ENCODE results near the gene ENG. TPM values are rescaled to one million over a fixed set of nuclear protein-coding genes. Genes with fewer than 3 reads are reported as not detected.

Gene ENG
- polyA plus RNA-seq, 2 donors: 11.1 to 17.9 TPM

DNA sequence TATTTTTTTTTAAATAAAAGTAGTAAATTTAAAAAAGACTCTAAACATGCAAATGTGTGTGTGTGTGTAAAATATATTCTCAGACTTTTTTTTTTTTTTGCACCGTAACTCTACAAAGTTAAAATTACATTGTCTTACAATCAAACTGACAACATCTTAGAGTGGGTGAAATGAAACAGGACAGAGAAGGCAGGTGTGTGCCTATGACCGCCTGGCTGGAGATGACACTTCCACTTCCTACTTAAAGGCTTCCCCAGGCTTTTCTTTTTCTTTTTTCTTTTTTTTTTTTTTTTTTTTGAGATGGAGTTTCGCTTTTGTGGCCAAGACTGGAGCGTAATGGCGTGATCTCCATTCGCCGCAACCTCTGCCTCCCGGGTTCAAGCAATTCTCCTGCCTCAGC lies 25.7 kb upstream of the ENG start:
- Histone ChIP-seq H3K27ac (ENCODE audit: low read depth in 2 of 2, low read length in 1 of 2) (no peak overlapping the region), H3K9me3 (ENCODE audit: control insufficient read depth in 2 of 2, insufficient read depth in 1 of 2, low read depth in 1 of 2, low read length in 1 of 2) (no peaks in the 10 kb centered on the region), H3K36me3 (ENCODE audit: control insufficient read depth in 2 of 2, insufficient read depth in 2 of 2, low read length in 1 of 2) (no peaks in the 10 kb centered on the region), H3K27me3 (ENCODE audit: control insufficient read depth in 1 of 2, insufficient read depth in 2 of 2, low read length in 2 of 2) (no peaks in the 10 kb centered on the region), H3K4me3 (ENCODE audit: low read depth in 1 of 2, low read length in 2 of 2) (no peak overlapping the region), H3K4me1 (ENCODE audit: control insufficient read depth in 2 of 2, insufficient read depth in 2 of 2, low read length in 1 of 2) (peaks cover 17 to 23% of the 10 kb centered on the region in 2 donors)
- 77 to 78% methylated on average over 8 of the region's 8 CpGs for WGBS, 2 donors

DNA sequence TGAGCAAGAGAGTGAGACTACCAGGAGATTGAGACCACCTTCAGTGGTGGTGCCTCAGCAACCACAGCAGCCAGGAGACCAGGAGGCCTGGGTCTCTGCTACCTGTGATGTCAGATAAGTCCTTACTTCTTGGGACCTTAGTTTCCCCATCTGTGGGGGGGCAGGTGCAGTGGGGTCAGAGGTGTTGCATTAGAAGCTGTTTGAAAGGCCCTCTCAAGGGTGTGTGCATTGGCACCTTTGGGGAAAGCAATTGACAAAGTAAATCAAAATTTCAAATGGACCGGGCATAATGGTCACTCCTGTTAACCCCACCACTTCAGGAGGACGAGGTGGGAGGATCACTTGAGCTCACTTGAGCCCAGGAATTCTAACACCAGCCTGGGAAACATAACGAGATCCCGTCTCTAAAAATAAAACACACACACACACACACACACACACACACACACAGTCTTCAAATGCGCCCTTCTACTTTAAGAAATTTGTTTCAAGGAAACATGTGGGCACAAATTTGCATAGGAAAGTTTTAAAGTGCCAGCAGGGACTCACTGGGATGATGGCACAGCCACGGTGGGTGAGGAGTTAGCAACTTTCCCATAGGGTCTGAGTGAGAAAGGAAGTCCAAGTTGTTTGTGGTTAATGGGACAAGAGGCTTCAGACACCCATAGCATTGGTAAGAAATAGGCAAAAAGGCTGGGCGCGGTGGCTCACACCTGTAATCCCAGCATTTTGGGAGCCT lies 24.4 kb upstream of the ENG start:
- H3K9me3 ChIP-seq (ENCODE audit: control insufficient read depth in 2 of 2, insufficient read depth in 1 of 2, low read depth in 1 of 2, low read length in 1 of 2): no peaks in the 10 kb centered on the region
- WGBS, 2 donors: 67 to 71% methylated on average over 8 of the region's 8 CpGs
- H3K36me3 ChIP-seq (ENCODE audit: control insufficient read depth in 2 of 2, insufficient read depth in 2 of 2, low read length in 1 of 2): peaks cover 0 to 3% of the 10 kb centered on the region in 2 donors
- H3K27me3 ChIP-seq (ENCODE audit: control insufficient read depth in 1 of 2, insufficient read depth in 2 of 2, low read length in 2 of 2): no peaks in the 10 kb centered on the region
- no peak overlapping the region for H3K27ac ChIP-seq (ENCODE audit: low read depth in 2 of 2, low read length in 1 of 2)
- H3K4me3 ChIP-seq (ENCODE audit: low read depth in 1 of 2, low read length in 2 of 2): no peak overlapping the region
- H3K4me1 ChIP-seq (ENCODE audit: control insufficient read depth in 2 of 2, insufficient read depth in 2 of 2, low read length in 1 of 2): peaks cover 17 to 30% of the 10 kb centered on the region in 2 donors

DNA sequence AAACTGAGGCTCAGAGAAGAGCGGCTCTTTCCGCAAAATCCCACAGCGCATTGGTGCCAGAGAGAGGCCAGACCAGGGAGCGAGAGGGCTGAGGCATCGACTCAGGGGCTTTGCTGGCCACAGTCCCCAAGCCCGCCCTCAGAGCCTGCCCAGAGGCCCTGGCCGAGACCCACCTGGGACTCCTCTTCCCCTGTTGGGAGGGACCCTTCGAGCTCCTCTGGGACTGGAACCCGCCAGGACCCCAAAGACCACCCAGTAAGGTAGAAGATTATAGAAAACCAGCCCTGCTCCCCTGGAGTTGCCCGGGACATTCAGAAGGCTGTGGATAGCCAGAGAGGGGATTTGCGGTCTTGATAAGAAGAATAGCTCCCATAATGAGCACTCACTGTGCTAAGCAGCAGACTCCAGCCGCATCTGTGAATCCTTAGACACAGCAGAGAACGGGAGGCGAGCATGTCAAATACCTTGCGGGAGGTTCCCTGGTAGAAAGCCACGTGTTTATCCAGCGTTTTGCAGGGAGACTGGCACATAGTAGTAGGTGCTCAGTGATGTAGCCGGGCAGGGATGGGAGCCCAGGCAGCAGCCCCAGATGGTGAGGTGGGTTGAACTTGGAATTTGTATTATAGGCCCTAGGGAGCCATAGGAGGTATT lies 23.7 kb upstream of the ENG start:
- Histone ChIP-seq H3K4me3 (ENCODE audit: low read depth in 1 of 2, low read length in 2 of 2) (peak overlapping the region; percentile 51 to 56), H3K9me3 (ENCODE audit: control insufficient read depth in 2 of 2, insufficient read depth in 1 of 2, low read depth in 1 of 2, low read length in 1 of 2) (no peaks in the 10 kb centered on the region), H3K27ac (ENCODE audit: low read depth in 2 of 2, low read length in 1 of 2) (peak overlapping the region in 1 of 2 donors; percentile 8), H3K4me1 (ENCODE audit: control insufficient read depth in 2 of 2, insufficient read depth in 2 of 2, low read length in 1 of 2) (peaks cover 16 to 33% of the 10 kb centered on the region in 2 donors), H3K36me3 (ENCODE audit: control insufficient read depth in 2 of 2, insufficient read depth in 2 of 2, low read length in 1 of 2) (peaks cover 0 to 3% of the 10 kb centered on the region in 2 donors), H3K27me3 (ENCODE audit: control insufficient read depth in 1 of 2, insufficient read depth in 2 of 2, low read length in 2 of 2) (no peaks in the 10 kb centered on the region)
- 39 to 45% methylated on average over 18 of the region's 18 CpGs for WGBS, 2 donors

DNA sequence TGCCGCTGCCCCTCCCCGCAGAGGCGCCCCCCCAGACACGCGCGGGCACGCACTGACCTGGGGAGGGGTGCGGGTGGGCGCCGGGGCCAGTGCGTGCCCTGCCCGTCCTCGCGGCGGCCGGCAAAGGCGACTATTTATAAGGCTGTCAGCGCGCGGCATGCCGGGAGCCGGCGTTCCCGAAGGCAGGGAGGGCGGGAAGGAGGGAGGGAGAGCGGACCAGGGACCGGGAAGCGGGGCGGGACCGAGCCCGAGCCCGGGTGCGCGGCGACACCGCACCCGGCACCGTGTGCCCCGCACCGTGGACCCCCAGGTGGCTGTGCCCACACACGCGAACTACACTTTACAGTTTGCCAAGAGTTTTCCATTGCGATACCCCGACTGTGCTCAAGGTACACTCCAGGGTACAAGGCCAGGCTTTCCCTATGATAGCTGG lies 23.1 kb upstream of the ENG start, which contains the start of gene AK1:
Gene AK1, minus strand, starts transcription at position 110 of the 433 bp plus-strand sequence. CDS start 3,058 bp downstream, outside the sequence.
- Histone ChIP-seq H3K4me3 (ENCODE audit: low read depth in 1 of 2, low read length in 2 of 2) (peak within 1 kb of the TSS; percentile 51 to 56), H3K36me3 (ENCODE audit: control insufficient read depth in 2 of 2, insufficient read depth in 2 of 2, low read length in 1 of 2) (peaks cover 0 to 3% of the 10 kb centered on the region in 2 donors), H3K27me3 (ENCODE audit: control insufficient read depth in 1 of 2, insufficient read depth in 2 of 2, low read length in 2 of 2) (no peaks in the 10 kb centered on the region), H3K27ac (ENCODE audit: low read depth in 2 of 2, low read length in 1 of 2) (peak within 1 kb of the TSS; percentile 58 to 76), H3K4me1 (ENCODE audit: control insufficient read depth in 2 of 2, insufficient read depth in 2 of 2, low read length in 1 of 2) (peaks cover 16 to 33% of the 10 kb centered on the region in 2 donors), H3K9me3 (ENCODE audit: control insufficient read depth in 2 of 2, insufficient read depth in 1 of 2, low read depth in 1 of 2, low read length in 1 of 2) (no peaks in the 10 kb centered on the region)
- WGBS, 2 donors: 1 to 2% methylated on average over 37 to 44 of the region's 44 CpGs

DNA sequence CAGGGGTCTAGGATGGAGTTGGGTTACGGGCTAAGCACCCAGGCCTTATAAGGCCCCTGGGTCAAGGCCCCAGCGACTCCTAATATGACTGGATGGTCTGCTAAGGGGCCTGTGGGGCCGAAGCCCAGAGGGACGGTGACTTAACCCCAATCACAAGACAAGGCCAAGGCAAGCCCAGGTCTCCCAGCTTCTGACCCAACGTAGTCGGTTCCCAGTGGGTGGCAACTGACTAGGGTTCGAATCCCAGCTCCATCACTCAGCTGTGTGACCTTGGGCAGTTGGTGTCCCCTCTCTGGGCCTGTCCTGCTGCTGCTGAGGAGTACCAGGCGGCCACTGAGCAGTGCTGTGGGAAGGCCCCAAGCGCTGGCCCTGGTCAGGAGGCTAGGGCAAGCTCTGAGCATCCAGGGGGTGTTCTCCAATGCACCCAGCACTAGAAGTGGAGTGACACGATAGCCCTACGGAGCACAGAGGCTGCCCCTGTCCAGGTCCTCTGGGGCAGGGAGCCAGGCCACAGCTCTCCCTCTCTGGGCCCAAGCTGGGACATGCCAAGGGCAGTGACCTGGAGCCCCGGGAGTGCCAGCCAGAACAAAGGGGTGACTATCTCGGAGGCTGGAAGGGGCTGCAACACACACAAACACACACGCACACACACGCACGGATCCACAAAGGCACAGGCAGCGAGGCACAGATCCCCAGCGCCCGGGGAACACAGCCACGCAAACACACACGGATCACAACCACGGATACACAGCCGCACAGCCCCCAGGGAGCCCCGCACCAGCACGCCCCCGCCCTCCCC lies 22.5 kb upstream of the ENG start:
- WGBS, 2 donors: 29 to 33% methylated on average over 26 of the region's 26 CpGs
- Histone ChIP-seq H3K27ac (ENCODE audit: low read depth in 2 of 2, low read length in 1 of 2) (peak overlapping the region; percentile 58 to 76), H3K36me3 (ENCODE audit: control insufficient read depth in 2 of 2, insufficient read depth in 2 of 2, low read length in 1 of 2) (peaks cover 0 to 3% of the 10 kb centered on the region in 2 donors), H3K4me3 (ENCODE audit: low read depth in 1 of 2, low read length in 2 of 2) (peak overlapping the region; percentile 51 to 56), H3K27me3 (ENCODE audit: control insufficient read depth in 1 of 2, insufficient read depth in 2 of 2, low read length in 2 of 2) (no peaks in the 10 kb centered on the region), H3K4me1 (ENCODE audit: control insufficient read depth in 2 of 2, insufficient read depth in 2 of 2, low read length in 1 of 2) (peaks cover 16 to 33% of the 10 kb centered on the region in 2 donors), H3K9me3 (ENCODE audit: control insufficient read depth in 2 of 2, insufficient read depth in 1 of 2, low read depth in 1 of 2, low read length in 1 of 2) (no peaks in the 10 kb centered on the region)

DNA sequence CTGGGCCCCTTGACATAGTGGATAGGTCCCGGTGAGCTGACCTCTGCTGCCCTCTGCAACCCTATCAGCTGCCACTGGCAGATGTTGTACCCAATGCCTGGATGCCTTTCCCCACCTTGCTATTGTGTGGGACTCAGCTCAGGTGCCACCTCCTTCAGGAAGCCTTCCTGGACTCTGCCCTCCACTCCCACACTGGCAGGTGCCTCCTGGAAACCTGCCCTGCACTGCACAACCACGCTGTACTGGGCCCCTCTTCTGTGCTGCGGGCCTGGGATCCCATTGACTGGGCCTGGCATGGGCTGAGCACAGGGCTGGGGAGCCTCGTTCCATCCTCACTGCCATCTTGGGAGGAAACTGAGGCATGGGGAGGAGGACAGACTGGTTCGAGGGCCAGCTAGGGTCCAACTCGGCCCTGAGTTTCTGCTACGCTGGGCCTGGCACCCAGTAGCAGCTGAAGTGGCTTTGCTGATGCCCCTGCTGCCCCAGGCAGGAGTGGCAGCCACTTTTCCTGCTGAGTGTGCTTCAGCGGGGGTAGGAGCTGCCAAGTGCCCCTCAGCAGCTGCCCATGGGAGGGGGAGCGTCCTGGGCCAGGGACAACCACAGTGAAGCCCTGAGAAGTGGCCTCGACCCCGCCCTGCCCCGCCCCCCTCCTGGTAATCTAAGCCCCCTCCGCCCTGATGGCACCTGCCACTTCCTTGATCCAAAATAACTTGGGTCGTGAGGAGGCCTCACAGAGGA lies 21.7 kb upstream of the ENG start:
- no peak overlapping the region for H3K4me3 ChIP-seq (ENCODE audit: low read depth in 1 of 2, low read length in 2 of 2)

DNA sequence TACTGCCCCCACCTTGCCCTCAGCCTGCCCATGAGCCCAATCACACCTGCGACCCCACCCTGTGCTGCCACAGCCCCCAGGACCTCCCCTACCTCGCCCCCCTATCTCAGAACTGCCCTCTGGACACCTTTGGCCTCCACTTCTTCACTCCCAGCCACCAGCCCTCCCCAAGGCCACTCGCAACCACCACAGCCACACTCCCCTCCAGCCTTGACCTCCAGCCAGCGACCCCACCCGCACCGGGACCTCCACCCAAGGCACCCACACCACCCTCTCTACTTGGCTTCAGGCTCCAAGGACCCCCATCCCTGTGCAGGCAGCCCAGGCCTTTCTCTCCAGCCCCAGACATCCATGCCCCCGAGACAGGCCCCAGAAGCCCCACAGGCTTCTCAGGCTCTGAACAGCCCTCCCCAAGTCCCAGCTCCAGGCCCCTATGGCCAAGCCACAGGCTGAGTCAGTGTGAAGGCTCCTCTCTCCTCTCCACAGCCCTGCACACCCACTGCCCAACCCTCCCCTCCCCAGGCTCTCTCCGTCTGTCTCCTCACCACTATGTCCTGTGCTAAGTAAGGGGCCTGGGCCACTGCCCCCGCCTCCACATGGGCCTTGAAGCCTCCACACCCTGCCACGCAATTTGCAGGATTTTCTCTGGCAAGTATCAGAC lies 21.0 kb upstream of the ENG start:
- Histone ChIP-seq H3K4me3 (ENCODE audit: low read depth in 1 of 2, low read length in 2 of 2) (no peak overlapping the region), H3K27ac (ENCODE audit: low read depth in 2 of 2, low read length in 1 of 2) (peak overlapping the region in 1 of 2 donors; percentile 54)
- WGBS, 2 donors: 78 to 86% methylated on average over 10 of the region's 10 CpGs

More for the DNA sequence above, 21.7 kb upstream of the ENG start:
- H3K36me3 ChIP-seq (ENCODE audit: control insufficient read depth in 2 of 2, insufficient read depth in 2 of 2, low read length in 1 of 2): peaks cover 0 to 8% of the 10 kb centered on the region in 2 donors
- no peaks in the 10 kb centered on the region for H3K9me3 ChIP-seq (ENCODE audit: control insufficient read depth in 2 of 2, insufficient read depth in 1 of 2, low read depth in 1 of 2, low read length in 1 of 2)
- H3K4me1 ChIP-seq (ENCODE audit: control insufficient read depth in 2 of 2, insufficient read depth in 2 of 2, low read length in 1 of 2): peaks cover 16 to 33% of the 10 kb centered on the region in 2 donors
- 75 to 79% methylated on average over 13 to 14 of the region's 14 CpGs for WGBS, 2 donors
- H3K27me3 ChIP-seq (ENCODE audit: control insufficient read depth in 1 of 2, insufficient read depth in 2 of 2, low read length in 2 of 2): no peaks in the 10 kb centered on the region
- peak overlapping the region in 1 of 2 donors; percentile 76 for H3K27ac ChIP-seq (ENCODE audit: low read depth in 2 of 2, low read length in 1 of 2)

DNA sequence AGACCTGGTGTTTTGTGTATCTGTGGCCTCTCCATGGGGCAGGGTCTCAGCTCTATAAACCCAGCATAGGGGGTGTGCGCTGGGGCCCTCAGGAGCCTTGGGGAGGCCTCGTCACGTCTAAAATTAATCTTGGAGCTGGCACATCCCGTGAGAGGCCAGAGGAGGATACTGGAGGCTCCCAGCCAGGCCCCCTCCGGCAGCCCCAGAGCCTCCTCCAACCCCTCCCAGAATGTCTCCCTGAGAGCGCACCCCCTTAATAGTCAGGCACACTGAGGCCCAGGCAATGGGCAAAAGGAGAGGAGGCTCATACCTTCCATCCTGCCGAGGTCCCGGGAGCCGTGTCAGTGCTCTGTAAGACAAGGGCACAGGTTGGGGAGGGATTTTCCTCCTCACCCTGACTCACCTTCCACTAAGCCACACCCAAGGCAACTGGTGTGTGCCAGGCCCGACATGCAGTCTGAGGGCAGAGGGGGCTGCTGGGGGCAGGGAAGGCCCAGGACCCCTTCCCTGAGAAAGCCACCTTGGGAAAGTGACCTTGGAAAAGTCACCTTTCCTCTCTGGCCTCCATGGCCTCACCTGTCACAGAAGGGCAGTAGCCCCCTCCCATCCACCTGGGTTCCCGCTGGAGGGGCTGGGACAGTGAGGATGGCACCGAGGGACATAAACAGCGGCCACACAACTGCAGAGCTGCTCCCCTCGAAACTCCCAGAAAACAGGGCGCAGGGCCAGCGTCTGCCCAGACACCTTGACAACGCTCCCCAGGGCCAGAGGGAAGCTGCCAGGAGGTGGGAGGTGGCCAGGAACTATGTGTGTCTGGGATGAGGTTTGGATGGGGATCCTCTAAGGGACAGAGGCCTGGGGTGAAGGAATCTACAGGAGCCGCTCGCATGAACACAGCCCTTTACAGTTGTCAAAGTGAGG lies 20.1 kb upstream of the ENG start:
- H3K27me3 ChIP-seq (ENCODE audit: control insufficient read depth in 1 of 2, insufficient read depth in 2 of 2, low read length in 2 of 2): no peaks in the 10 kb centered on the region
- H3K4me1 ChIP-seq (ENCODE audit: control insufficient read depth in 2 of 2, insufficient read depth in 2 of 2, low read length in 1 of 2): peaks cover 16 to 33% of the 10 kb centered on the region in 2 donors
- H3K27ac ChIP-seq (ENCODE audit: low read depth in 2 of 2, low read length in 1 of 2): peak overlapping the region in 1 of 2 donors; percentile 29
- peaks cover 0 to 13% of the 10 kb centered on the region in 2 donors for H3K36me3 ChIP-seq (ENCODE audit: control insufficient read depth in 2 of 2, insufficient read depth in 2 of 2, low read length in 1 of 2)
- WGBS, 2 donors: 45 to 70% methylated on average over 19 of the region's 19 CpGs
- H3K4me3 ChIP-seq (ENCODE audit: low read depth in 1 of 2, low read length in 2 of 2): no peak overlapping the region
- no peaks in the 10 kb centered on the region for H3K9me3 ChIP-seq (ENCODE audit: control insufficient read depth in 2 of 2, insufficient read depth in 1 of 2, low read depth in 1 of 2, low read length in 1 of 2)

More for the DNA sequence above, 21.0 kb upstream of the ENG start:
- no peaks in the 10 kb centered on the region for H3K9me3 ChIP-seq (ENCODE audit: control insufficient read depth in 2 of 2, insufficient read depth in 1 of 2, low read depth in 1 of 2, low read length in 1 of 2)
- H3K4me1 ChIP-seq (ENCODE audit: control insufficient read depth in 2 of 2, insufficient read depth in 2 of 2, low read length in 1 of 2): peaks cover 16 to 33% of the 10 kb centered on the region in 2 donors
- no peaks in the 10 kb centered on the region for H3K27me3 ChIP-seq (ENCODE audit: control insufficient read depth in 1 of 2, insufficient read depth in 2 of 2, low read length in 2 of 2)
- H3K36me3 ChIP-seq (ENCODE audit: control insufficient read depth in 2 of 2, insufficient read depth in 2 of 2, low read length in 1 of 2): peaks cover 0 to 13% of the 10 kb centered on the region in 2 donors

All from esophagus (tissue), 2 donors.